ENCODE measurements around the gene FRMD7. TPM values are rescaled to one million over a fixed set of nuclear protein-coding genes. Genes with fewer than 3 reads are reported as not detected.

The FRMD7 gene
- total and polyA plus RNA-seq, 2 experiments from 2014 or later = not detected

DNA sequence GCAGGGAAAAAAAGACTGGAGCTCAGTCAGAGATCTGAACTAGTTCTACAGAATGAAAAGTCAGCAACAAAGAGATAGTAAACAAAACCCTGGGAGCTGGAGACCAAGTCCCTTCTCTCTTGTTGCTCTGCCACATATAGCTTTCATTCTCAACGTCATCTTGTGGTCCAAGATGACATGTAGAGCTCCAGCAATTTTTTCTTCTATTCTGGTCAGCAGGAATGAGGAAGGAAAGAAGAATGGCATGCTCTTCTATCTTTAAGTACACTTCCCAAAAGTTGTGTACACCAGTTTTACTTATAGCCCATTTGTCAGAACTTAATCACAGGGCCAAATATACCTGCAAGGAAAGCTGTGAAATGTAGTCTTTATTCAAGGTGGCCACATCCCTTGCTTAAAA, 45.8 kb upstream of the FRMD7 start:
- no peaks in the 10 kb centered on the region for H4K20me1 ChIP-seq (replicated peaks; ENCODE audit: insufficient read depth)
- no peak overlapping the region for H3K27ac ChIP-seq (ENCODE audit: low read depth)
- no peak overlapping the region for H3K4me3 ChIP-seq
- H3K27me3 ChIP-seq (ENCODE audit: insufficient read depth) = no peaks in the 10 kb centered on the region
- Mint-ChIP-seq H3K9me3 (no peaks in the 10 kb centered on the region), H3K4me3 (no peak overlapping the region), H3K4me1 (peaks cover 8% of the 10 kb centered on the region; the same call in 2 of the 3 replicates), H3K27me3 (ENCODE audit: insufficient read depth, low read depth, poor library complexity) (peaks cover 2% of the 10 kb centered on the region), H3K27ac (no peak overlapping the region), H3K36me3 (ENCODE audit: low read depth) (no peaks in the 10 kb centered on the region)
- no peaks in the 10 kb centered on the region for H3F3A ChIP-seq (replicated peaks; ENCODE audit: low read depth)
- H2AFZ ChIP-seq = no peak overlapping the region
- no peaks in the 10 kb centered on the region for H3K9me2 ChIP-seq (ENCODE audit: insufficient read depth)
- no peaks in the 10 kb centered on the region for H3K79me2 ChIP-seq (replicated peaks; ENCODE audit: insufficient read depth)
- TF ChIP-seq EZH2 (IDR thresholded peaks at IDR 0.05; ENCODE audit: low read depth, unreplicated experiment) (no peak), NANOG (IDR thresholded peaks at IDR 0.05; ENCODE audit: borderline replicate concordance) (no peak), JUNB (IDR thresholded peaks at IDR 0.05; ENCODE audit: unreplicated experiment) (no peak), POLR2AphosphoS5 (IDR thresholded peaks at IDR 0.05; ENCODE audit: low read depth) (no peak), CREB1 (CRISPR knock-in tag; IDR thresholded peaks at IDR 0.05; ENCODE audit: low read depth) (no peak), STAT1 (IDR thresholded peaks at IDR 0.05; ENCODE audit: unreplicated experiment) (no peak), ZNF331 (CRISPR knock-in tag; IDR thresholded peaks at IDR 0.05; ENCODE audit: low read depth) (no peak), ZNF114 (CRISPR knock-in tag; IDR thresholded peaks at IDR 0.05) (no peak), EZH2phosphoT487 (IDR thresholded peaks at IDR 0.05; ENCODE audit: unreplicated experiment) (no peak)
- TF ChIP-seq, protein P1, sequence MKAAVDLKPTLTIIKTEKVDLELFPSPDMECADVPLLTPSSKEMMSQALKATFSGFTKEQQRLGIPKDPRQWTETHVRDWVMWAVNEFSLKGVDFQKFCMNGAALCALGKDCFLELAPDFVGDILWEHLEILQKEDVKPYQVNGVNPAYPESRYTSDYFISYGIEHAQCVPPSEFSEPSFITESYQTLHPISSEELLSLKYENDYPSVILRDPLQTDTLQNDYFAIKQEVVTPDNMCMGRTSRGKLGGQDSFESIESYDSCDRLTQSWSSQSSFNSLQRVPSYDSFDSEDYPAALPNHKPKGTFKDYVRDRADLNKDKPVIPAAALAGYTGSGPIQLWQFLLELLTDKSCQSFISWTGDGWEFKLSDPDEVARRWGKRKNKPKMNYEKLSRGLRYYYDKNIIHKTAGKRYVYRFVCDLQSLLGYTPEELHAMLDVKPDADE (IDR thresholded peaks at IDR 0.05) = no peak
- TF ChIP-seq, protein P2, sequence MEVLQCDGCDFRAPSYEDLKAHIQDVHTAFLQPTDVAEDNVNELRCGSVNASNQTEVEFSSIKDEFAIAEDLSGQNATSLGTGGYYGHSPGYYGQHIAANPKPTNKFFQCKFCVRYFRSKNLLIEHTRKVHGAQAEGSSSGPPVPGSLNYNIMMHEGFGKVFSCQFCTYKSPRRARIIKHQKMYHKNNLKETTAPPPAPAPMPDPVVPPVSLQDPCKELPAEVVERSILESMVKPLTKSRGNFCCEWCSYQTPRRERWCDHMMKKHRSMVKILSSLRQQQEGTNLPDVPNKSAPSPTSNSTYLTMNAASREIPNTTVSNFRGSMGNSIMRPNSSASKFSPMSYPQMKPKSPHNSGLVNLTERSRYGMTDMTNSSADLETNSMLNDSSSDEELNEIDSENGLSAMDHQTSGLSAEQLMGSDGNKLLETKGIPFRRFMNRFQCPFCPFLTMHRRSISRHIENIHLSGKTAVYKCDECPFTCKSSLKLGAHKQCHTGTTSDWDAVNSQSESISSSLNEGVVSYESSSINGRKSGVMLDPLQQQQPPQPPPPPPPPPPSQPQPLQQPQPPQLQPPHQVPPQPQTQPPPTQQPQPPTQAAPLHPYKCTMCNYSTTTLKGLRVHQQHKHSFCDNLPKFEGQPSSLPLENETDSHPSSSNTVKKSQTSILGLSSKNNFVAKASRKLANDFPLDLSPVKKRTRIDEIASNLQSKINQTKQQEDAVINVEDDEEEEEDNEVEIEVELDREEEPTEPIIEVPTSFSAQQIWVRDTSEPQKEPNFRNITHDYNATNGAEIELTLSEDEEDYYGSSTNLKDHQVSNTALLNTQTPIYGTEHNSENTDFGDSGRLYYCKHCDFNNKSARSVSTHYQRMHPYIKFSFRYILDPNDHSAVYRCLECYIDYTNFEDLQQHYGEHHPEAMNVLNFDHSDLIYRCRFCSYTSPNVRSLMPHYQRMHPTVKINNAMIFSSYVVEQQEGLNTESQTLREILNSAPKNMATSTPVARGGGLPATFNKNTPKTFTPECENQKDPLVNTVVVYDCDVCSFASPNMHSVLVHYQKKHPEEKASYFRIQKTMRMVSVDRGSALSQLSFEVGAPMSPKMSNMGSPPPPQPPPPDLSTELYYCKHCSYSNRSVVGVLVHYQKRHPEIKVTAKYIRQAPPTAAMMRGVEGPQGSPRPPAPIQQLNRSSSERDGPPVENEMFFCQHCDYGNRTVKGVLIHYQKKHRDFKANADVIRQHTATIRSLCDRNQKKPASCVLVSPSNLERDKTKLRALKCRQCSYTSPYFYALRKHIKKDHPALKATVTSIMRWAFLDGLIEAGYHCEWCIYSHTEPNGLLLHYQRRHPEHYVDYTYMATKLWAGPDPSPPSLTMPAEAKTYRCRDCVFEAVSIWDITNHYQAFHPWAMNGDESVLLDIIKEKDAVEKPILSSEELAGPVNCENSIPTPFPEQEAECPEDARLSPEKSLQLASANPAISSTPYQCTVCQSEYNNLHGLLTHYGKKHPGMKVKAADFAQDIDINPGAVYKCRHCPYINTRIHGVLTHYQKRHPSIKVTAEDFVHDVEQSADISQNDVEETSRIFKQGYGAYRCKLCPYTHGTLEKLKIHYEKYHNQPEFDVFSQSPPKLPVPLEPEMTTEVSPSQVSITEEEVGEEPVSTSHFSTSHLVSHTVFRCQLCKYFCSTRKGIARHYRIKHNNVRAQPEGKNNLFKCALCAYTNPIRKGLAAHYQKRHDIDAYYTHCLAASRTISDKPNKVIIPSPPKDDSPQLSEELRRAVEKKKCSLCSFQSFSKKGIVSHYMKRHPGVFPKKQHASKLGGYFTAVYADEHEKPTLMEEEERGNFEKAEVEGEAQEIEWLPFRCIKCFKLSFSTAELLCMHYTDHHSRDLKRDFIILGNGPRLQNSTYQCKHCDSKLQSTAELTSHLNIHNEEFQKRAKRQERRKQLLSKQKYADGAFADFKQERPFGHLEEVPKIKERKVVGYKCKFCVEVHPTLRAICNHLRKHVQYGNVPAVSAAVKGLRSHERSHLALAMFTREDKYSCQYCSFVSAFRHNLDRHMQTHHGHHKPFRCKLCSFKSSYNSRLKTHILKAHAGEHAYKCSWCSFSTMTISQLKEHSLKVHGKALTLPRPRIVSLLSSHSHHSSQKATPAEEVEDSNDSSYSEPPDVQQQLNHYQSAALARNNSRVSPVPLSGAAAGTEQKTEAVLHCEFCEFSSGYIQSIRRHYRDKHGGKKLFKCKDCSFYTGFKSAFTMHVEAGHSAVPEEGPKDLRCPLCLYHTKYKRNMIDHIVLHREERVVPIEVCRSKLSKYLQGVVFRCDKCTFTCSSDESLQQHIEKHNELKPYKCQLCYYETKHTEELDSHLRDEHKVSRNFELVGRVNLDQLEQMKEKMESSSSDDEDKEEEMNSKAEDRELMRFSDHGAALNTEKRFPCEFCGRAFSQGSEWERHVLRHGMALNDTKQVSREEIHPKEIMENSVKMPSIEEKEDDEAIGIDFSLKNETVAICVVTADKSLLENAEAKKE (CRISPR knock-in tag; IDR thresholded peaks at IDR 0.05) = no peak
- TF ChIP-seq, protein P3, sequence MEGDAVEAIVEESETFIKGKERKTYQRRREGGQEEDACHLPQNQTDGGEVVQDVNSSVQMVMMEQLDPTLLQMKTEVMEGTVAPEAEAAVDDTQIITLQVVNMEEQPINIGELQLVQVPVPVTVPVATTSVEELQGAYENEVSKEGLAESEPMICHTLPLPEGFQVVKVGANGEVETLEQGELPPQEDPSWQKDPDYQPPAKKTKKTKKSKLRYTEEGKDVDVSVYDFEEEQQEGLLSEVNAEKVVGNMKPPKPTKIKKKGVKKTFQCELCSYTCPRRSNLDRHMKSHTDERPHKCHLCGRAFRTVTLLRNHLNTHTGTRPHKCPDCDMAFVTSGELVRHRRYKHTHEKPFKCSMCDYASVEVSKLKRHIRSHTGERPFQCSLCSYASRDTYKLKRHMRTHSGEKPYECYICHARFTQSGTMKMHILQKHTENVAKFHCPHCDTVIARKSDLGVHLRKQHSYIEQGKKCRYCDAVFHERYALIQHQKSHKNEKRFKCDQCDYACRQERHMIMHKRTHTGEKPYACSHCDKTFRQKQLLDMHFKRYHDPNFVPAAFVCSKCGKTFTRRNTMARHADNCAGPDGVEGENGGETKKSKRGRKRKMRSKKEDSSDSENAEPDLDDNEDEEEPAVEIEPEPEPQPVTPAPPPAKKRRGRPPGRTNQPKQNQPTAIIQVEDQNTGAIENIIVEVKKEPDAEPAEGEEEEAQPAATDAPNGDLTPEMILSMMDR (conservative IDR thresholded peaks at IDR 0.05; ENCODE audit: low read depth in 2 of 2) = no peak
- TF ChIP-seq, protein P4, sequence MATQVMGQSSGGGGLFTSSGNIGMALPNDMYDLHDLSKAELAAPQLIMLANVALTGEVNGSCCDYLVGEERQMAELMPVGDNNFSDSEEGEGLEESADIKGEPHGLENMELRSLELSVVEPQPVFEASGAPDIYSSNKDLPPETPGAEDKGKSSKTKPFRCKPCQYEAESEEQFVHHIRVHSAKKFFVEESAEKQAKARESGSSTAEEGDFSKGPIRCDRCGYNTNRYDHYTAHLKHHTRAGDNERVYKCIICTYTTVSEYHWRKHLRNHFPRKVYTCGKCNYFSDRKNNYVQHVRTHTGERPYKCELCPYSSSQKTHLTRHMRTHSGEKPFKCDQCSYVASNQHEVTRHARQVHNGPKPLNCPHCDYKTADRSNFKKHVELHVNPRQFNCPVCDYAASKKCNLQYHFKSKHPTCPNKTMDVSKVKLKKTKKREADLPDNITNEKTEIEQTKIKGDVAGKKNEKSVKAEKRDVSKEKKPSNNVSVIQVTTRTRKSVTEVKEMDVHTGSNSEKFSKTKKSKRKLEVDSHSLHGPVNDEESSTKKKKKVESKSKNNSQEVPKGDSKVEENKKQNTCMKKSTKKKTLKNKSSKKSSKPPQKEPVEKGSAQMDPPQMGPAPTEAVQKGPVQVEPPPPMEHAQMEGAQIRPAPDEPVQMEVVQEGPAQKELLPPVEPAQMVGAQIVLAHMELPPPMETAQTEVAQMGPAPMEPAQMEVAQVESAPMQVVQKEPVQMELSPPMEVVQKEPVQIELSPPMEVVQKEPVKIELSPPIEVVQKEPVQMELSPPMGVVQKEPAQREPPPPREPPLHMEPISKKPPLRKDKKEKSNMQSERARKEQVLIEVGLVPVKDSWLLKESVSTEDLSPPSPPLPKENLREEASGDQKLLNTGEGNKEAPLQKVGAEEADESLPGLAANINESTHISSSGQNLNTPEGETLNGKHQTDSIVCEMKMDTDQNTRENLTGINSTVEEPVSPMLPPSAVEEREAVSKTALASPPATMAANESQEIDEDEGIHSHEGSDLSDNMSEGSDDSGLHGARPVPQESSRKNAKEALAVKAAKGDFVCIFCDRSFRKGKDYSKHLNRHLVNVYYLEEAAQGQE (IDR thresholded peaks at IDR 0.05; ENCODE audit: unreplicated experiment) = no peak
- ATAC-seq (no peak), DNase-seq (ENCODE audit: low spot score) (no peak)
- H3K36me3 ChIP-seq (ENCODE audit: insufficient read depth) = no peaks in the 10 kb centered on the region
- H3K4me2 ChIP-seq = peak overlapping the region; percentile 49; the same call in 1 of the 2 replicates
- H3K4me1 ChIP-seq (ENCODE audit: insufficient read depth) = peaks cover 11% of the 10 kb centered on the region; the same call in 1 of the 2 replicates

Data from GM23338 (cell line).